ENCODE measurements around the gene FUT4.

GRCh38 chr11:94545264-94546161 lies 1.8 kb downstream of the FUT4 start:
- no peak for TF ChIP-seq POLR2AphosphoS5 (IDR thresholded peaks at IDR 0.05)
- TF ChIP-seq CTCF (IDR thresholded peaks at IDR 0.05): no peak
